Keratinocyte (primary cell): ENCODE results near the gene DEPP1.

Experiments
- EZH2 ChIP-seq: IDR thresholded peaks from one replicate; pipeline ENCODE4 v1.6.1; 2012; ENCODE audit warnings: inconsistent platforms, mild to moderate bottlenecking, low read length, moderate library complexity
- TF ChIP-seq, protein P1 (sequence below), 3 experiments: IDR thresholded peaks in 1 of 3; conservative IDR thresholded peaks in 1 of 3; optimal IDR thresholded peaks in 1 of 3; 2 replicates in 2 of 3; 3 replicates in 1 of 3; pipeline versions ENCODE3 to v1.5.1; 2011; ENCODE audit warnings: low read length in 3 of 3, mild to moderate bottlenecking in 3 of 3, moderate library complexity in 2 of 3, control low read depth in 1 of 3, inconsistent platforms in 1 of 3; ENCODE audit not compliant: insufficient read depth in 2 of 3; ENCODE audit errors: extremely low read depth in 1 of 3

DNA sequence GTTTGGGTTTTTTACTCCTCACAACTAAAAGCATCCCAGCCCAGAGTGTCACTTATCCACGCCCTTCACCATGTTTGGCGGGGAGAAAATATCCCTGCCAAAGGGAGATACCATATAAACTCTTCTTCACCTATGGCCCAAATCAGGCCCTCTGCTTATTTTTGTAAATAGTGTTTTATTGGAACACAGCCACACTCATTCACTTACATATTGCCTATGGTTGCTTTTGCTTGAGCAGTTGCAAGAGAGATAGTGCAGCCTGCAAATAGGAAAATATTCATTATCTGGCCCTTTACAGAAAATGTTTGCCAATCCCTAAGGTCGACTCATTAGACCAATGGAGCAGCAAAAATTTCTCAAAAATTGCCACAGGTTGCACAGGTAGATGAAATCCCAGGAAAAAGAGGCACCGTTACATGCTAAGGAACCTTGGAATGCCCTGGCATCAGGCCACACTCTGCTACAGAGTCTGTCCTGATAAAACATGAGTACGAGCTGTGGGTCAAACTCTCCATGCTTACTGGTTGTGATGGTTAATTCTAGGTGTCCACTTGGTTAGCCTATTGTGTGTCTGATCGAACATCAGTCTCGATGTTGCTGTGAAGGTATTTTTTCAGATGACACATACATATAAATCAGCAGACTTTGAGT lies 26.9 kb downstream of the DEPP1 start:
- TF ChIP-seq, protein P1, sequence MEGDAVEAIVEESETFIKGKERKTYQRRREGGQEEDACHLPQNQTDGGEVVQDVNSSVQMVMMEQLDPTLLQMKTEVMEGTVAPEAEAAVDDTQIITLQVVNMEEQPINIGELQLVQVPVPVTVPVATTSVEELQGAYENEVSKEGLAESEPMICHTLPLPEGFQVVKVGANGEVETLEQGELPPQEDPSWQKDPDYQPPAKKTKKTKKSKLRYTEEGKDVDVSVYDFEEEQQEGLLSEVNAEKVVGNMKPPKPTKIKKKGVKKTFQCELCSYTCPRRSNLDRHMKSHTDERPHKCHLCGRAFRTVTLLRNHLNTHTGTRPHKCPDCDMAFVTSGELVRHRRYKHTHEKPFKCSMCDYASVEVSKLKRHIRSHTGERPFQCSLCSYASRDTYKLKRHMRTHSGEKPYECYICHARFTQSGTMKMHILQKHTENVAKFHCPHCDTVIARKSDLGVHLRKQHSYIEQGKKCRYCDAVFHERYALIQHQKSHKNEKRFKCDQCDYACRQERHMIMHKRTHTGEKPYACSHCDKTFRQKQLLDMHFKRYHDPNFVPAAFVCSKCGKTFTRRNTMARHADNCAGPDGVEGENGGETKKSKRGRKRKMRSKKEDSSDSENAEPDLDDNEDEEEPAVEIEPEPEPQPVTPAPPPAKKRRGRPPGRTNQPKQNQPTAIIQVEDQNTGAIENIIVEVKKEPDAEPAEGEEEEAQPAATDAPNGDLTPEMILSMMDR (optimal IDR thresholded peaks at IDR 0.05 in 1 of 3, IDR thresholded peaks at IDR 0.05 in 1 of 3, conservative IDR thresholded peaks at IDR 0.05 in 1 of 3; ENCODE audit: extremely low read depth in 1 of 3, insufficient read depth in 2 of 3, low read length in 3 of 3), result no peak
- TF ChIP-seq EZH2, result no peak
